GM23248 (cell line): ENCODE measurements around the gene LRP1.

Experiments used
- EZH2 ChIP-seq: fragments of 200-600 bp; sonication (generic); IDR thresholded peaks from 2 replicates; pipeline ENCODE4 v1.6.1; 2018; ENCODE audit warnings: antibody characterized with exemption, mild to moderate bottlenecking; ENCODE audit not compliant: insufficient read depth, poor library complexity, severe bottlenecking
- EZH2phosphoT487 ChIP-seq: fragments of 200-600 bp; sonication (generic); IDR thresholded peaks from 2 replicates; pipeline ENCODE4 v1.6.1; 2018; ENCODE audit warnings: antibody characterized with exemption, moderate library complexity, mild to moderate bottlenecking, low read depth; ENCODE audit not compliant: insufficient read depth

DNA sequence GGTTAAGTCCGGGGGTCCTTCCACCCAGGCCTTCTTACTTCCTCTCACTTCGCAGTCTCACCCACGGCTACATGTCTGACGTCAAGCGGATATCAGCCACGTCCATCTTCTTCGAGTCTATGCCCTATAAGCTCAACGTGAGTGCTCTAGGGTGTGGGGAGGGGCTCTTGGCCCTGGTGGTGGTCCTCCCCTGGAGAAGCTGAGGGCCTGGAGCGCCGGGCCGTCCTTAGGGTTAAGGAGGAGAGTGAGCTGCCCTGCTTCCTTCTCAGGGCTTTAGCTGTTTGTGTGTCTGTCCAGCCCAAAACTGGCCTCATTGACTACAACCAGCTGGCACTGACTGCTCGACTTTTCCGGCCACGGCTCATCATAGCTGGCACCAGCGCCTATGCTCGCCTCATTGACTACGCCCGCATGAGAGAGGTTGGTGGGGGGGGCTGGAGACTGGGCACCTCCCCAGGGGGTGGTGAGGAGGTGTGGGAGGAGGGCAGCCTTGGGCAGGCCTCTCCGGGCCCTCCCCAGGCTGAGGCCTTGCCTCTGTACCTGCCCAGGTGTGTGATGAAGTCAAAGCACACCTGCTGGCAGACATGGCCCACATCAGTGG is 104.0 kb downstream of the LRP1 start:
- TF ChIP-seq EZH2 = no peak
- TF ChIP-seq EZH2phosphoT487 = no peak
